Measurements from ENCODE around the gene ATOSB. TPM values are rescaled to one million over a fixed set of nuclear protein-coding genes. Genes with fewer than 3 reads are reported as not detected.

Gene ATOSB
- total and polyA plus RNA-seq, 2 experiments from 2014 or later = 2.3 to 6.1 TPM

- H4K20me1 ChIP-seq (replicated peaks; ENCODE audit: insufficient read depth) = no peaks in the 10 kb centered on the region
- Mint-ChIP-seq H3K27me3 (ENCODE audit: insufficient read depth, low read depth, poor library complexity) (peaks cover 16% of the 10 kb centered on the region), H3K9me3 (no peaks in the 10 kb centered on the region), H3K4me3 (peak overlapping the region; percentile 91), H3K27ac (peak overlapping the region; percentile 79), H3K4me1 (peaks cover 33% of the 10 kb centered on the region), H3K36me3 (ENCODE audit: low read depth) (no peaks in the 10 kb centered on the region; the same call in 2 of the 3 replicates)
- H3K27me3 ChIP-seq (ENCODE audit: insufficient read depth) = no peaks in the 10 kb centered on the region
- peak overlapping the region; percentile 71 for H3K4me3 ChIP-seq
- no peak; the same call in 2 of the 3 replicates for ATAC-seq
- TF ChIP-seq, protein P1, sequence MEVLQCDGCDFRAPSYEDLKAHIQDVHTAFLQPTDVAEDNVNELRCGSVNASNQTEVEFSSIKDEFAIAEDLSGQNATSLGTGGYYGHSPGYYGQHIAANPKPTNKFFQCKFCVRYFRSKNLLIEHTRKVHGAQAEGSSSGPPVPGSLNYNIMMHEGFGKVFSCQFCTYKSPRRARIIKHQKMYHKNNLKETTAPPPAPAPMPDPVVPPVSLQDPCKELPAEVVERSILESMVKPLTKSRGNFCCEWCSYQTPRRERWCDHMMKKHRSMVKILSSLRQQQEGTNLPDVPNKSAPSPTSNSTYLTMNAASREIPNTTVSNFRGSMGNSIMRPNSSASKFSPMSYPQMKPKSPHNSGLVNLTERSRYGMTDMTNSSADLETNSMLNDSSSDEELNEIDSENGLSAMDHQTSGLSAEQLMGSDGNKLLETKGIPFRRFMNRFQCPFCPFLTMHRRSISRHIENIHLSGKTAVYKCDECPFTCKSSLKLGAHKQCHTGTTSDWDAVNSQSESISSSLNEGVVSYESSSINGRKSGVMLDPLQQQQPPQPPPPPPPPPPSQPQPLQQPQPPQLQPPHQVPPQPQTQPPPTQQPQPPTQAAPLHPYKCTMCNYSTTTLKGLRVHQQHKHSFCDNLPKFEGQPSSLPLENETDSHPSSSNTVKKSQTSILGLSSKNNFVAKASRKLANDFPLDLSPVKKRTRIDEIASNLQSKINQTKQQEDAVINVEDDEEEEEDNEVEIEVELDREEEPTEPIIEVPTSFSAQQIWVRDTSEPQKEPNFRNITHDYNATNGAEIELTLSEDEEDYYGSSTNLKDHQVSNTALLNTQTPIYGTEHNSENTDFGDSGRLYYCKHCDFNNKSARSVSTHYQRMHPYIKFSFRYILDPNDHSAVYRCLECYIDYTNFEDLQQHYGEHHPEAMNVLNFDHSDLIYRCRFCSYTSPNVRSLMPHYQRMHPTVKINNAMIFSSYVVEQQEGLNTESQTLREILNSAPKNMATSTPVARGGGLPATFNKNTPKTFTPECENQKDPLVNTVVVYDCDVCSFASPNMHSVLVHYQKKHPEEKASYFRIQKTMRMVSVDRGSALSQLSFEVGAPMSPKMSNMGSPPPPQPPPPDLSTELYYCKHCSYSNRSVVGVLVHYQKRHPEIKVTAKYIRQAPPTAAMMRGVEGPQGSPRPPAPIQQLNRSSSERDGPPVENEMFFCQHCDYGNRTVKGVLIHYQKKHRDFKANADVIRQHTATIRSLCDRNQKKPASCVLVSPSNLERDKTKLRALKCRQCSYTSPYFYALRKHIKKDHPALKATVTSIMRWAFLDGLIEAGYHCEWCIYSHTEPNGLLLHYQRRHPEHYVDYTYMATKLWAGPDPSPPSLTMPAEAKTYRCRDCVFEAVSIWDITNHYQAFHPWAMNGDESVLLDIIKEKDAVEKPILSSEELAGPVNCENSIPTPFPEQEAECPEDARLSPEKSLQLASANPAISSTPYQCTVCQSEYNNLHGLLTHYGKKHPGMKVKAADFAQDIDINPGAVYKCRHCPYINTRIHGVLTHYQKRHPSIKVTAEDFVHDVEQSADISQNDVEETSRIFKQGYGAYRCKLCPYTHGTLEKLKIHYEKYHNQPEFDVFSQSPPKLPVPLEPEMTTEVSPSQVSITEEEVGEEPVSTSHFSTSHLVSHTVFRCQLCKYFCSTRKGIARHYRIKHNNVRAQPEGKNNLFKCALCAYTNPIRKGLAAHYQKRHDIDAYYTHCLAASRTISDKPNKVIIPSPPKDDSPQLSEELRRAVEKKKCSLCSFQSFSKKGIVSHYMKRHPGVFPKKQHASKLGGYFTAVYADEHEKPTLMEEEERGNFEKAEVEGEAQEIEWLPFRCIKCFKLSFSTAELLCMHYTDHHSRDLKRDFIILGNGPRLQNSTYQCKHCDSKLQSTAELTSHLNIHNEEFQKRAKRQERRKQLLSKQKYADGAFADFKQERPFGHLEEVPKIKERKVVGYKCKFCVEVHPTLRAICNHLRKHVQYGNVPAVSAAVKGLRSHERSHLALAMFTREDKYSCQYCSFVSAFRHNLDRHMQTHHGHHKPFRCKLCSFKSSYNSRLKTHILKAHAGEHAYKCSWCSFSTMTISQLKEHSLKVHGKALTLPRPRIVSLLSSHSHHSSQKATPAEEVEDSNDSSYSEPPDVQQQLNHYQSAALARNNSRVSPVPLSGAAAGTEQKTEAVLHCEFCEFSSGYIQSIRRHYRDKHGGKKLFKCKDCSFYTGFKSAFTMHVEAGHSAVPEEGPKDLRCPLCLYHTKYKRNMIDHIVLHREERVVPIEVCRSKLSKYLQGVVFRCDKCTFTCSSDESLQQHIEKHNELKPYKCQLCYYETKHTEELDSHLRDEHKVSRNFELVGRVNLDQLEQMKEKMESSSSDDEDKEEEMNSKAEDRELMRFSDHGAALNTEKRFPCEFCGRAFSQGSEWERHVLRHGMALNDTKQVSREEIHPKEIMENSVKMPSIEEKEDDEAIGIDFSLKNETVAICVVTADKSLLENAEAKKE (CRISPR knock-in tag; IDR thresholded peaks at IDR 0.05) = no peak
- no peak for TF ChIP-seq CREB1 (CRISPR knock-in tag; IDR thresholded peaks at IDR 0.05; ENCODE audit: low read depth)
- TF ChIP-seq, protein P2, sequence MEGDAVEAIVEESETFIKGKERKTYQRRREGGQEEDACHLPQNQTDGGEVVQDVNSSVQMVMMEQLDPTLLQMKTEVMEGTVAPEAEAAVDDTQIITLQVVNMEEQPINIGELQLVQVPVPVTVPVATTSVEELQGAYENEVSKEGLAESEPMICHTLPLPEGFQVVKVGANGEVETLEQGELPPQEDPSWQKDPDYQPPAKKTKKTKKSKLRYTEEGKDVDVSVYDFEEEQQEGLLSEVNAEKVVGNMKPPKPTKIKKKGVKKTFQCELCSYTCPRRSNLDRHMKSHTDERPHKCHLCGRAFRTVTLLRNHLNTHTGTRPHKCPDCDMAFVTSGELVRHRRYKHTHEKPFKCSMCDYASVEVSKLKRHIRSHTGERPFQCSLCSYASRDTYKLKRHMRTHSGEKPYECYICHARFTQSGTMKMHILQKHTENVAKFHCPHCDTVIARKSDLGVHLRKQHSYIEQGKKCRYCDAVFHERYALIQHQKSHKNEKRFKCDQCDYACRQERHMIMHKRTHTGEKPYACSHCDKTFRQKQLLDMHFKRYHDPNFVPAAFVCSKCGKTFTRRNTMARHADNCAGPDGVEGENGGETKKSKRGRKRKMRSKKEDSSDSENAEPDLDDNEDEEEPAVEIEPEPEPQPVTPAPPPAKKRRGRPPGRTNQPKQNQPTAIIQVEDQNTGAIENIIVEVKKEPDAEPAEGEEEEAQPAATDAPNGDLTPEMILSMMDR (conservative IDR thresholded peaks at IDR 0.05; ENCODE audit: low read depth in 2 of 2) = no peak
- TF ChIP-seq JUNB (IDR thresholded peaks at IDR 0.05; ENCODE audit: unreplicated experiment) = no peak
- no peak for TF ChIP-seq EZH2phosphoT487 (IDR thresholded peaks at IDR 0.05; ENCODE audit: unreplicated experiment)
- H2AFZ ChIP-seq = peak overlapping the region; percentile 92
- H3K4me1 ChIP-seq (ENCODE audit: insufficient read depth) = peaks cover 16% of the 10 kb centered on the region
- no peak overlapping the region for H3K27ac ChIP-seq (ENCODE audit: low read depth)
- H3K9me2 ChIP-seq (ENCODE audit: insufficient read depth) = no peaks in the 10 kb centered on the region
- no peaks in the 10 kb centered on the region for H3K36me3 ChIP-seq (ENCODE audit: insufficient read depth)
- 0 out of 2 replicates have a peak, but pooled peaks cover 4% of the 10 kb centered on the region for H3F3A ChIP-seq (replicated peaks; ENCODE audit: low read depth)
- peaks cover 9% of the 10 kb centered on the region; the same call in 1 of the 2 replicates for H3K79me2 ChIP-seq (replicated peaks; ENCODE audit: insufficient read depth)
- peak overlapping the region; percentile 95 for H3K4me2 ChIP-seq
- DNase-seq (ENCODE audit: low spot score) = no peak
Measured at GRCh38 chr9:35116539-35116897, 856 bp upstream of the ATOSB start.

All from GM23338 (cell line).